Activated CD8-positive, alpha-beta T cell treated with anti-CD3 and anti-CD28 coated beads for 36 hours (primary cell): Measurements from ENCODE around the gene MBD5. TPM values are rescaled to one million over a fixed set of nuclear protein-coding genes. Genes with fewer than 3 reads are reported as not detected.

Experiments used
- ATAC-seq: fragments of 200-7000 bp; cut with Tn5 transposase; one replicate; pipeline ENCODE4 v1.10.0; 2021; ENCODE audit warnings: mild to moderate bottlenecking, moderate library complexity
- CTCF ChIA-PET: fragments of 350-600 bp; sonication (Branson Sonifier 250); formaldehyde crosslinking; loops from one replicate; lab custom pipeline; 2021; ENCODE audit warnings: antibody characterized with exemption; lab: Charles Lee
- POLR2A ChIA-PET: fragments of 350-600 bp; sonication (Branson Sonifier 250); formaldehyde crosslinking; loops from one replicate; lab custom pipeline; 2021; ENCODE audit warnings: antibody characterized with exemption; lab: Charles Lee
- DNase-seq: peaks from one replicate; pipeline ENCODE4 v3.0.0-alpha.2; 2020
- H3K27ac Mint-ChIP-seq: one replicate; pipeline ENCODE4 v1.8.0; 2021; ENCODE audit warnings: mild to moderate bottlenecking, mixed read lengths
- H3K27me3 Mint-ChIP-seq: one replicate; pipeline ENCODE4 v1.8.0; 2021; ENCODE audit warnings: mixed read lengths
- H3K36me3 Mint-ChIP-seq: one replicate; pipeline ENCODE4 v1.8.0; 2021; ENCODE audit warnings: low read depth, mixed read lengths
- H3K4me1 Mint-ChIP-seq: one replicate; pipeline ENCODE4 v1.8.0; 2021; ENCODE audit warnings: low read depth, mixed read lengths
- H3K4me3 Mint-ChIP-seq: one replicate; pipeline ENCODE4 v1.8.0; 2021; ENCODE audit warnings: mild to moderate bottlenecking, moderate library complexity, mixed read lengths
- H3K9me3 Mint-ChIP-seq: one replicate; pipeline ENCODE4 v1.8.0; 2021; ENCODE audit warnings: mixed read lengths
- intact Hi-C: fragments of 100-400 bp; cut with micrococcal nuclease; formaldehyde crosslinking; loops from one replicate; pipeline ENCODE4 v1.10.0; 2022
- total RNA-seq, 2 experiments: library from RNA; stranded (reverse); gene quantifications; one replicate each; pipeline ENCODE4 v1.2.3, GENCODE V29; 2021
- TF ChIP-seq, protein P1 (sequence below): fragments of 200-600 bp; IDR thresholded peaks from one replicate; pipeline ENCODE4 v1.8.0; 2022; ENCODE audit warnings: antibody characterized with exemption, mild to moderate bottlenecking

Gene MBD5
- total RNA-seq, 2 experiments from 2014 or later, result 16.6 to 17.9 TPM

DNA sequence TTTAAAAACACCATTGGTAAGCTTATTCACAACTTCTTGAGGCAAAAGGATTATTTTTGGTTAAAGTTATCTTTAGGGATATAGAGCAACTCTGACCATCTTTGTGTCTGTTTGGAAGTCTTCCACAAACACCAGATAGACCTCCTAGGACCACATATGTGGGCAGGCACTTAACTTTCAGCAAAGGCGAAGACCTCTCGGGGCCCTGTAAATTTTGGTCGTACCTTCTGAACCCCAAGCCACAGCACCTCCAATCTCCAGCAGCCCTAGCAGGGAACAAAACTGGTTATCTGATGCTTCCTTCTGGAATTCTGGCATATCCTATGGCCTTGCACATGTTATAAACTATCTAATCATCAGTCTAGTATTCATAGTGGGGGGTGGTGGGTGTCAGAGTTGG, 114.8 kb downstream of the MBD5 start:
- intact Hi-C loops, result no loop called here
- DNase-seq, result no peak

DNA sequence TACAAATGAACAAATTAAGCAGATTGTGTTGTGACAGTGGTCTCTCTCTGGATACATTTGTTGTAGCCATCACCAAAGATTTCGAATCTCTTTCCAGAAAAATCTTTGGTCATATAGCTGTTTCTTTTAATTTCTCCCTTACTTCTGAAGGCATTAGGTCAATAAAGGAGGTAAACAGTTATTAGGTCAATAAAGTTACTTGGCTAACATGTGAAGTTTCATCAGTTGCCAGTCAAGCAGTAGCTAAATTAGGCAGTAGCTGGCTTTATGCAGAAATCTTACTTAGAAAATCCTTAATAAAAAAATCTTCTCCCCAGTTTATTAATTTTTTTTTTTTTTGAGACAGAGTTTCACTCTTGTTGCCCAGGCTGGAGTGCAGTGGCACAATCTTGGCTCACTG, 115.5 kb downstream of the MBD5 start:
- Mint-ChIP-seq H3K9me3 (no peaks in the 10 kb centered on the region), H3K36me3 (no peaks in the 10 kb centered on the region), H3K27ac (no peak overlapping the region), H3K4me1 (peaks cover 4% of the 10 kb centered on the region), H3K27me3 (no peaks in the 10 kb centered on the region), H3K4me3 (no peak overlapping the region)
- POLR2A ChIA-PET, result no interaction called here
- intact Hi-C loops, result no loop called here
- TF ChIP-seq, protein P1, sequence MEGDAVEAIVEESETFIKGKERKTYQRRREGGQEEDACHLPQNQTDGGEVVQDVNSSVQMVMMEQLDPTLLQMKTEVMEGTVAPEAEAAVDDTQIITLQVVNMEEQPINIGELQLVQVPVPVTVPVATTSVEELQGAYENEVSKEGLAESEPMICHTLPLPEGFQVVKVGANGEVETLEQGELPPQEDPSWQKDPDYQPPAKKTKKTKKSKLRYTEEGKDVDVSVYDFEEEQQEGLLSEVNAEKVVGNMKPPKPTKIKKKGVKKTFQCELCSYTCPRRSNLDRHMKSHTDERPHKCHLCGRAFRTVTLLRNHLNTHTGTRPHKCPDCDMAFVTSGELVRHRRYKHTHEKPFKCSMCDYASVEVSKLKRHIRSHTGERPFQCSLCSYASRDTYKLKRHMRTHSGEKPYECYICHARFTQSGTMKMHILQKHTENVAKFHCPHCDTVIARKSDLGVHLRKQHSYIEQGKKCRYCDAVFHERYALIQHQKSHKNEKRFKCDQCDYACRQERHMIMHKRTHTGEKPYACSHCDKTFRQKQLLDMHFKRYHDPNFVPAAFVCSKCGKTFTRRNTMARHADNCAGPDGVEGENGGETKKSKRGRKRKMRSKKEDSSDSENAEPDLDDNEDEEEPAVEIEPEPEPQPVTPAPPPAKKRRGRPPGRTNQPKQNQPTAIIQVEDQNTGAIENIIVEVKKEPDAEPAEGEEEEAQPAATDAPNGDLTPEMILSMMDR, result no peak
- no peak for ATAC-seq
- DNase-seq, result no peak
- CTCF ChIA-PET, result no interaction called here

More for the DNA sequence above, 114.8 kb downstream of the MBD5 start:
- peaks cover 4% of the 10 kb centered on the region for H3K4me1 Mint-ChIP-seq
- H3K9me3 Mint-ChIP-seq, result no peaks in the 10 kb centered on the region
- no peak overlapping the region for H3K27ac Mint-ChIP-seq
- TF ChIP-seq, protein P1, result no peak
- CTCF ChIA-PET, result no interaction called here
- no peak overlapping the region for H3K4me3 Mint-ChIP-seq
- no peaks in the 10 kb centered on the region for H3K27me3 Mint-ChIP-seq
- no peak for ATAC-seq
- no peaks in the 10 kb centered on the region for H3K36me3 Mint-ChIP-seq
- POLR2A ChIA-PET, result no interaction called here

DNA sequence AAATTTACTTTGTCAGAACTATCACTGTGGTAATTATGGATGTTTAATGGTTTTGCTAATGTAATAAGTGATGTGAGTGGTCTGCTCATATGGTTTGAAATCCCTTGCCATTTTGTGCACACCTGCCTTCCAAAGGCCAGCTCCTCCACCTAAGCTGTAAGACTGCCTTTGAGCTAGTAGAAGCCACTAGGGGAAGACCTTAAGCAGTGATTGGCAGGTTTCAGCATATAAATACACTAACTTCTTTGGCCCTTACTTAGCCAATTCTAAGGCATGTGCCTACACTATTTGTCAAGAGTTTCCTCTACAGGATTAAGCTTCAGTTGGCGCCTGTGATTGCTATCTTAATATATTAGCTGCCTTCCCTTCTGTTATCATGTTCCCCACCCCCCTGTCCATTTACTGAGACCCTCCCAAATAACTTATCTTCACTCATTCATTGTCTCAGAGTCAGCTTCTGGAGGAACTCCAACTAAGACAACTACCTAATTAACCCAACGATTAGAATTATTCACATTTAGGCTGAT, 141.1 kb downstream of the MBD5 start:
- ChIA-PET POLR2A (interaction anchor here (1.0 kb wide), 1 partner anchor 14 kb away, joined by 3 read pairs; no protein-coding TSS in a partner anchor), CTCF (no interaction called here)
- Mint-ChIP-seq H3K4me3 (no peak overlapping the region), H3K27me3 (no peaks in the 10 kb centered on the region), H3K27ac (no peak overlapping the region), H3K9me3 (no peaks in the 10 kb centered on the region), H3K36me3 (no peaks in the 10 kb centered on the region), H3K4me1 (no peaks in the 10 kb centered on the region)
- TF ChIP-seq, protein P1, result no peak
- DNase-seq (no peak), ATAC-seq (no peak)
- intact Hi-C loops, result no loop called here

DNA sequence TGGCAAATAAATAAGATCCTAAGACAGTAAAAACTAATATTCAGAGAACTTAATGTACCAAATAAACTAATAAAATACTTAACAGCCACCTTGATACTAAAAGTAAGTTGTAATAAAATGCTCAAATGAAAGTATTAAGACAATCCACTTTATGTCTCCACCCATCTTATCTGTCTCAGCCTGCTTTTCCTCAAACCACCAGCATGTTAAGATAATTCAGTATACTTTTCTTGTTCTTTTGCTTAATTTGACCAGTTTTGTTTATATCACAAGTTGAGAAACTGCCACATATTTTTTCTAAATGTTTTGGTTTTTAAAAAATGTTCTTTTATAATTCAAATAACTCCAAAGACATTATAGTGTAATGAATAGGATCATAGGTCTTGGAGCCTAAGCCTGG, 142.0 kb downstream of the MBD5 start:
- intact Hi-C loops, result no loop called here
- POLR2A ChIA-PET, result interaction anchor here (0.6 kb wide), 2 partner anchors 11 to 282 kb away, joined by 3 read pairs; no protein-coding TSS in a partner anchor
- CTCF ChIA-PET, result no interaction called here
- Mint-ChIP-seq H3K4me1 (no peaks in the 10 kb centered on the region), H3K9me3 (no peaks in the 10 kb centered on the region), H3K27ac (no peak overlapping the region), H3K27me3 (no peaks in the 10 kb centered on the region), H3K36me3 (no peaks in the 10 kb centered on the region), H3K4me3 (no peak overlapping the region)
- TF ChIP-seq, protein P1, result no peak
- ATAC-seq (no peak), DNase-seq (no peak)

DNA sequence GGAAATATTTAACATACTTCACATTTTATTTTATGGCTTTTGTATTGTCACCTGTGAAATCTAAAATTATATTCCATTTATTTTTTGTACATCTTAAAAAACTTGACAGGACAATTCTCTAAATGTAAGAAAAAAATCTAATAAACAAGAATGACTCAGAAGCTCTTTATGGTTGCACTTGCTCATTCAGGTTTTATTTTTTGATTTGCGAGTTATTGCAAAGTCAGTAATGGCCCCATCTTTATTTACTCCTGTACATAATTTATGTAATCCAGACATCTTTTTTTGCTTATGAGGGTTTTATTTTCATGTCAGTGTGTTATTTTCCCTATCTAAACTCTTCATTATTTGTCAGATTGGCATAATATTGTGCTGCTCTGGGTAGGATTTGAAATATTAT, 145.1 kb downstream of the MBD5 start:
- intact Hi-C loops, result no loop called here
- ATAC-seq (no peak), DNase-seq (no peak)
- Mint-ChIP-seq H3K27me3 (no peaks in the 10 kb centered on the region), H3K27ac (no peak overlapping the region), H3K4me3 (no peak overlapping the region), H3K36me3 (peaks cover 5% of the 10 kb centered on the region), H3K9me3 (no peaks in the 10 kb centered on the region), H3K4me1 (no peaks in the 10 kb centered on the region)
- TF ChIP-seq, protein P1, result no peak
- CTCF ChIA-PET, result no interaction called here
- POLR2A ChIA-PET, result no interaction called here
